GM19240 (cell line): Measurements from ENCODE around the gene UPK3A.

Source experiments
- DNase-seq: peaks from one replicate; pipeline ENCODE4 v3.0.0; 2011; ENCODE audit warnings: low spot score; ENCODE audit not compliant: insufficient read length

UPK3A gene

GRCh38 chr22:45308391-45308956, 23.7 kb downstream of the UPK3A start:
- no peak for DNase-seq

DNA sequence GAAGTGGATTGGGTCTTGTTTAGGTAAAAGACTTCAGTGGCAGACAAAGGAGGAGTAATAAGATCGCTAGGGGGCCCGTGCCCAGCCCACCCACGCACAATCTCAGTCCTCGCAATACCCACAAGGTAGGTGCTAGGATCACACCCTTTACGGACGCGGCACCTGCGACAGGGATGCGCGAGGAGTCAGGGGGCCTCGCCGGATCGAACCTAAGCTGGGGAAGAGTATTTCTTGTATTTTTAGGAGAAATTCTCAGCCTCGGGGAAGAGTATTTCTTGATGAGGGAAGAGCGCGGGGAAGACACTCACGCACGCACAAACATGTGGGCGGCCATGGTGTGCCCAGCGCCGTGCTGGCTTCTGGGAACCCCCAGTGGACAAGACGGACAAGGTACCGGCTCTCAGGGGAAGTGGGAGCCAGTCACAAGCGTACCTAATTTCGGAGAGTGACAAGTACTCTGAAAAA, 24.2 kb downstream of the UPK3A start:
- DNase-seq = no peak

- DNase-seq = peak; percentile 68
Measured at GRCh38 chr22:45309422-45310227, 24.9 kb downstream of the UPK3A start, which contains the start of gene FAM118A. Gene FAM118A, plus strand, starts transcription at chr22:45309934. Its CDS starts 12,446 bp downstream, at chr22:45322380.

- no peak for DNase-seq
Measured at GRCh38 chr22:45310331-45310976, 25.7 kb downstream of the UPK3A start.

- no peak for DNase-seq
Measured at GRCh38 chr22:45310977-45311531, 26.3 kb downstream of the UPK3A start.

- DNase-seq = no peak
Measured at GRCh38 chr22:45312415-45312814, 27.7 kb downstream of the UPK3A start.

GRCh38 chr22:45312856-45313255, 28.1 kb downstream of the UPK3A start:
- no peak for DNase-seq

DNA sequence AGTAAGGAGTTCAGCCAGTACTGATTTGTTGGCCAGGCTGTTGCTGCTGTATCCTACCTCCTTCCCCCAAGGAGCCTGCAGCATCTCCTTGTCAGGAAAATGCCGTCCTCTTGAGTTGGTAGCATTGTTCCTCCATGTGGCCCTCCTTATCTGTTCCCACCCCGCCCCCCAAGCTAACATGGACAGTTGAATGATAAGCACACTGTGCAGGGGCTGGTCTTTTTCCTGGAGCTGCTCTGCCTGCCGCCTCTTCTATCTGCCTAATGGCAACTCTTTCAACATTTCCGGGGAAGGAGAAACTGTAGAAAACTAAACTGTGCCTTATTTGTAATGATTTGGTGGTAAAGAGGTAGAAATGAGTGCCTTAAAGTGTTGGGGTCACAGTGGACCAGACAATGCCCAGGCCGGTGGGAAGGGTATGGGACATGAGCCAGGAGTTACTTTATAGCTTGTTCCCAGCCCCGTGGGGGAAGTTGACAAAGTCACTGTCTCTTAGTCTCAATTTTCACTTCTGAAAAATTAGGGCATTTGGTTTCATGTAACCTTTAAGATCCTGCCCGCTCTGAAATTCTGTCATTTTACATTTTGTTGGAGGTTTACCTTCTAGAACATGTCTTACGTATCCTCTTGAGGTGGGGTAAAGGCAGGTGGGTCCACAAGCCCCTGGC, 29.4 kb downstream of the UPK3A start:
- no peak for DNase-seq

GRCh38 chr22:45314786-45315185, 30.0 kb downstream of the UPK3A start:
- no peak for DNase-seq

DNA sequence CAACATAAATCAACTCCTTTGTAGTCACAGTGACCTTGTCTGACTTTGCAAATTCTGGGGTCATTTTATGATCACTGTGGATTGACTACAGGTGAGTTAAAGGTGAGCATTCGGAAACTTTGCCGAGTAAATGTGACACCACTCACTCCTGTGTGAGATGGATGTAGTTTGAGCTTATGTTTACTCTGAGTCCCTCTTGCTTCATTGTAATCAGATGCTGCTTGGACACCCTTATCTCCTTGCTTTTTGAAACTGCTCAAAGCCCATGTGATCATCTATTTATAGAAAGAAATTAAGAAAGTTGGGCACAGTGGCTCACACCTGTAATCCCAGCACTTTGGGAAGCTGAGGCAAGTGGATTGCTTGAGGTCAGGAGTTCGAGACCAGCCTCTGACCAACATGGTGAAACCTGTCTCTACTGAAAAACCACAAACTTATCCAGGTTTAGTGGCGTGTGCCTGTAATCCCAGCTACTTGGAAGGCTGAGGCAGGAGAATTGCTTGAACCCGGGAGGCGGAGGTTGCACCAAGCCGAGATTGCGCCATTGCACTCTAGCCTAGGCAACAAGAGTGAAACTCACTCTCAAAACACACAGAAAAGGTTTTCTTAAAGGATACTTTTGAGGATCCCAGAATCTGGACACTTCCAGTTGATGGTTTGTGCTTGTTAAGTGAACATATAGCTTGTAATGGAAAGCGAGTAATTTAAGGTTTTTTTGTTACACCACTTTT, 32.2 kb downstream of the UPK3A start:
- DNase-seq = no peak

GRCh38 chr22:45317551-45318167, 32.9 kb downstream of the UPK3A start:
- DNase-seq = no peak

DNA sequence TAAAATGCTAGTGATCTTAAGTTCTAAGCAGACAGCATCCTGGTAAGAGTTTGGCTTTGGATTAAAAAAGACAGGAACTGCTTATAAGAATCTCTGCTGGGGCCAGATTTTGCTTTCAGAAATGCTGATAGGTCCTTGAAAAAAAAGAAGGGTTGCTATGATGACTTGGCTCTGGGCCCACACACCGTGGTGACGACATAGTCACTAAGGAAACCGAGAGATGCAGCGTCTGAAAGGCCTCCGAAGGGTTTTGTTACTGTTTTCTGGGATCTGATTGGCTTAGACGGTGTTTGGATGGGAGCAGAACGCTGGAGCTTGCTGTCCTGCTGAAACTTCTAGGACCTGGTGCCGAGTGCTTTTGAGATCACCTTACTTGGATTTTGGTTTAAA, 33.4 kb downstream of the UPK3A start:
- DNase-seq = peak; percentile 77

- no peak for DNase-seq
Measured at GRCh38 chr22:45318558-45319323, 34.0 kb downstream of the UPK3A start.

DNA sequence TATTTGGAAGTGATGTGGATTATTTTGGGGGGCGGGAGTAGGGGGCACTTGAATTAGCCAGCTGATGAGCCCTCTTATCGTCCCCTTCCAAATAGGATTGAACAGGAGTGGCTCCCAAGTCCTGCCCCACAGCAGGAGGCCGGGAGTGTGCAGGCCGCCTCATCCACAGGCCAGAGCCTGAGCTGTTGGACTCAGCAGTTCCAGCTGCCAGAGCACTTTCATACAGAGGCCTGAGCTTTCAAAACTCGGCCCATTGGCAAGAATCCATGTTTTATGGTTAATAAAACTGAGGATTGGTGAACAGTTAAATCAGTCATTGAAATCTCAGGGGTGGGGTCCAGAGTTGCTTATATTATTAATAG, 34.6 kb downstream of the UPK3A start:
- DNase-seq = no peak

GRCh38 chr22:45320357-45320976, 35.7 kb downstream of the UPK3A start:
- no peak for DNase-seq

GRCh38 chr22:45321827-45322226, 37.1 kb downstream of the UPK3A start:
- DNase-seq = no peak

DNA sequence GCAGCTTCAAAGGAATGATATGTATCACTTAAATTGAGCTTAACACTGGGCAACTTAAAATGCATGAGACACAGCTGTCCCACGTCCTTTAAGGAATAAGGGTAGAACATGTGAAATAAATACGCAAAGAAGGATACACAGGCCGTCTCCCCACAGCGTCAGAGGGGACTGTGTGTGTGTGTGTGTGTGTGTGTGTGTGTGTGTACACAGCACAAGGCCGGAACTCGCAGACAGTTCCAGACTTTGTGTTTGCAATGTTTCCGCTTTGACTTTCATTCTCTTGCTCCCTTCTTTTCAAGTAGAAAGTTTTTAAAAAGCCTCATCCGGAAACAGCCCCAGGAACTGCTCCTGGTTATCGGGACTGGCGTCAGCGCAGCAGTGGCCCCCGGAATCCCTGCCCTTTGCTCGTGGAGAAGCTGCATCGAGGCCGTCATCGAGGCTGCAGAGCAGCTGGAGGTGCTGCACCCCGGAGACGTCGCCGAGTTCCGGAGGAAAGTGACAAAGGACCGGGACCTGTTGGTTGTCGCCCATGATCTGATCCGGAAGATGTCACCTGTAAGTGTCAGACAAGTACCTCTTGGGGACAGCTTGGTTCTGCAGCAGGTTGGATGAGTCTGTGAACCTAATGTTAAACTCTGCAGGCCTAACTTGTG, 38.2 kb downstream of the UPK3A start:
- no peak for DNase-seq

GRCh38 chr22:45323695-45324094, 38.9 kb downstream of the UPK3A start:
- no peak for DNase-seq

- no peak for DNase-seq
Measured at GRCh38 chr22:45324311-45324711, 39.6 kb downstream of the UPK3A start.
